Measurements from ENCODE around the gene FCN3. TPM values are rescaled to one million over a fixed set of nuclear protein-coding genes. Genes with fewer than 3 reads are reported as not detected.
A peak's percentile ranks its signal among the peaks of the same experiment; 100 is the strongest.

The FCN3 gene
- total and polyA plus RNA-seq, 9 of the 15 experiments (the other 6 are each of a cell fraction or from before 2014, with no cell fraction given) = 0.49 TPM; not detected in 8

DNA sequence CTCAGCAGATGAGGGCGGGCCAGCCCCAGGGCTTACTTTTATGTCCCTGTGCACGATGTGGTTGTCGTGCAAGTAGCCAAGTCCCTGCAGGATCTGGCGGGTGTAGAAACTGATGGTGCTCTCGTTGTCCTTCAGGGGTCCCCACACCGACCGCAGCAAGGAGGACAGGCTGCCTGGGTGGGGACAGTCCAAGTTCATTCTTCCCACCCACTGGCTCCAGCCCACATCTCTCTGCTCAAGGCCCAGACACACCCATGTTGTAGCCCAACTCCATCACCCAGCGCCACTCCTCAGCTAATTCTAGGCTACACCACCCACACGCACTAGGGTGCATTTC, 14.8 kb downstream of the FCN3 start:
- TF ChIP-seq, protein P1, sequence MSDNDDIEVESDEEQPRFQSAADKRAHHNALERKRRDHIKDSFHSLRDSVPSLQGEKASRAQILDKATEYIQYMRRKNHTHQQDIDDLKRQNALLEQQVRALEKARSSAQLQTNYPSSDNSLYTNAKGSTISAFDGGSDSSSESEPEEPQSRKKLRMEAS (CRISPR knock-in tag; IDR thresholded peaks at IDR 0.05) = peak; percentile 7; the same call in 1 of the 2 replicates
- TF ChIP-seq, protein P2, sequence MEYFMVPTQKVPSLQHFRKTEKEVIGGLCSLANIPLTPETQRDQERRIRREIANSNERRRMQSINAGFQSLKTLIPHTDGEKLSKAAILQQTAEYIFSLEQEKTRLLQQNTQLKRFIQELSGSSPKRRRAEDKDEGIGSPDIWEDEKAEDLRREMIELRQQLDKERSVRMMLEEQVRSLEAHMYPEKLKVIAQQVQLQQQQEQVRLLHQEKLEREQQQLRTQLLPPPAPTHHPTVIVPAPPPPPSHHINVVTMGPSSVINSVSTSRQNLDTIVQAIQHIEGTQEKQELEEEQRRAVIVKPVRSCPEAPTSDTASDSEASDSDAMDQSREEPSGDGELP (CRISPR knock-in tag; IDR thresholded peaks at IDR 0.05; ENCODE audit: borderline replicate concordance) = 0 out of 2 replicates have a peak, but pooled peaks have one; percentile 9
- TF ChIP-seq HMGN3 (IDR thresholded peaks at IDR 0.05; ENCODE audit: borderline replicate concordance, extremely low read depth, insufficient read length, low read depth, low read length) (no peak), ZBED1 (IDR thresholded peaks at IDR 0.05) (no peak), MYC (IDR thresholded peaks at IDR 0.05; ENCODE audit: low read depth, low read length) (no peak), MYC (CRISPR knock-in tag; IDR thresholded peaks at IDR 0.05; ENCODE audit: borderline replicate concordance, low read depth) (no peak)
- TF ChIP-seq, protein P3, sequence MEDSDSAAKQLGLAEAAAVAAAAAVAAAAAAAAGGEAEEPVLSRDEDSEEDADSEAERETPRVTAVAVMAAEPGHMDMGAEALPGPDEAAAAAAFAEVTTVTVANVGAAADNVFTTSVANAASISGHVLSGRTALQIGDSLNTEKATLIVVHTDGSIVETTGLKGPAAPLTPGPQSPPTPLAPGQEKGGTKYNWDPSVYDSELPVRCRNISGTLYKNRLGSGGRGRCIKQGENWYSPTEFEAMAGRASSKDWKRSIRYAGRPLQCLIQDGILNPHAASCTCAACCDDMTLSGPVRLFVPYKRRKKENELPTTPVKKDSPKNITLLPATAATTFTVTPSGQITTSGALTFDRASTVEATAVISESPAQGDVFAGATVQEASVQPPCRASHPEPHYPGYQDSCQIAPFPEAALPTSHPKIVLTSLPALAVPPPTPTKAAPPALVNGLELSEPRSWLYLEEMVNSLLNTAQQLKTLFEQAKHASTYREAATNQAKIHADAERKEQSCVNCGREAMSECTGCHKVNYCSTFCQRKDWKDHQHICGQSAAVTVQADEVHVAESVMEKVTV (CRISPR knock-in tag; IDR thresholded peaks at IDR 0.05) = no peak
- TF ChIP-seq, protein P4, sequence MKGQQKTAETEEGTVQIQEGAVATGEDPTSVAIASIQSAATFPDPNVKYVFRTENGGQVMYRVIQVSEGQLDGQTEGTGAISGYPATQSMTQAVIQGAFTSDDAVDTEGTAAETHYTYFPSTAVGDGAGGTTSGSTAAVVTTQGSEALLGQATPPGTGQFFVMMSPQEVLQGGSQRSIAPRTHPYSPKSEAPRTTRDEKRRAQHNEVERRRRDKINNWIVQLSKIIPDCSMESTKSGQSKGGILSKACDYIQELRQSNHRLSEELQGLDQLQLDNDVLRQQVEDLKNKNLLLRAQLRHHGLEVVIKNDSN (CRISPR knock-in tag; IDR thresholded peaks at IDR 0.05) = peak; percentile 4; the same call in 1 of the 2 replicates
- WGBS (ENCODE audit: insufficient coverage, low coverage, missing lambda C conversion rate) = 36% methylated on average over 9 of the region's 9 CpGs
- H3K4me3 ChIP-seq = peak overlapping the region; percentile 30; the same call in 1 of the 2 replicates
- intact Hi-C loops (cut with micrococcal nuclease) = loop anchor here (5.0 to 10.0 kb wide), 3 partner anchors 33 to 165 kb away; partner anchors contain the start of gene GPR3
- no peaks in the 10 kb centered on the region for H3K27me3 ChIP-seq (ENCODE audit: control insufficient read depth in 2 of 2, insufficient read depth in 2 of 2, low read length in 2 of 2)
- peaks cover 13 to 59% of the 10 kb centered on the region in 2 experiments for H3K4me1 ChIP-seq (replicated peaks in 1 of 2; ENCODE audit: control insufficient read depth in 2 of 2, insufficient read depth in 2 of 2, low read length in 2 of 2)
- H3K9ac ChIP-seq (ENCODE audit: insufficient read depth in 1 of 2, low read depth in 2 of 2, low read length in 2 of 2) = peak overlapping the region in 1 of 2 experiments; percentile 87; a peak in 2 of 4 replicates
- no peaks in the 10 kb centered on the region for H3K79me2 ChIP-seq (ENCODE audit: control insufficient read depth, insufficient read depth, low read length)
- peak overlapping the region; percentile 68 for H3K4me2 ChIP-seq (ENCODE audit: insufficient read depth, low read length)
- ChIA-PET CTCF (ENCODE audit: low intra/inter-chr PET ratio) (no interaction called here), POLR2A (interaction anchor here (0.6 kb wide), 1 partner anchor 9 kb away, joined by 5 read pairs; no protein-coding TSS in a partner anchor)
- no peak for FAIRE-seq
- no peak for DNase-seq (ENCODE audit: extremely low read depth in 1 of 4, low spot score in 3 of 4)
- BruUV-seq (replicated peaks) = no TSS peak
- H3K9me3 ChIP-seq (replicated peaks; ENCODE audit: control insufficient read depth, insufficient read depth, low read depth, low read length) = no peaks in the 10 kb centered on the region
- no peaks in the 10 kb centered on the region for H3K9me1 ChIP-seq (ENCODE audit: control insufficient read depth, insufficient read depth, low read length)
- no peak for ATAC-seq
- H4K20me1 ChIP-seq (replicated peaks; ENCODE audit: control insufficient read depth, insufficient read depth, low read length) = peaks cover 10% of the 10 kb centered on the region; the same call in 1 of the 2 replicates
- peak overlapping the region; percentile 9; the same call in 1 of the 2 replicates for H2AFZ ChIP-seq (ENCODE audit: low read depth, low read length)
- H3K27ac ChIP-seq (ENCODE audit: extremely low read depth, low read depth, low read length) = no peak overlapping the region
- peaks cover 12% of the 10 kb centered on the region; the same call in 2 of the 3 replicates for H3K36me3 ChIP-seq (ENCODE audit: control insufficient read depth, insufficient read depth, low read length)
- in situ Hi-C loops (cut with MboI) = no loop called here
